Liver (tissue), 3 donors: ENCODE results near the gene TUBB2A.
"Not testable (repeated sequence)": the region's sequence is repeated elsewhere in the genome, so short reads cannot be mapped to it uniquely, and the experiment has no call there.

Experiments
- EGR1 ChIP-seq, 2 donors: IDR thresholded peaks; 2 replicates each; pipeline ENCODE4 v1.6.1; 2016 to 2018; ENCODE audit warnings: antibody characterized with exemption in 2 of 2, low read depth in 2 of 2
- FOXA1 ChIP-seq: IDR thresholded peaks from 2 replicates; pipeline ENCODE4 v1.6.1; 2016; ENCODE audit warnings: antibody characterized with exemption
- GABPA ChIP-seq, 2 donors: IDR thresholded peaks in 1 of 2; conservative IDR thresholded peaks in 1 of 2; 2 replicates each; pipeline ENCODE4 v1.6.1; 2016; ENCODE audit warnings: antibody characterized with exemption in 2 of 2, mild to moderate bottlenecking in 1 of 2, moderate library complexity in 1 of 2
- JUND ChIP-seq, 2 donors: IDR thresholded peaks; 2 replicates each; pipeline ENCODE4 v1.6.1; 2016; ENCODE audit warnings: antibody characterized with exemption in 2 of 2
- RAD21 ChIP-seq, 2 donors: IDR thresholded peaks; 2 replicates each; pipeline ENCODE4 v1.6.1; 2016; ENCODE audit warnings: antibody characterized with exemption in 2 of 2, mild to moderate bottlenecking in 2 of 2
- RXRA ChIP-seq, 2 donors: IDR thresholded peaks; 2 replicates each; pipeline ENCODE4 v1.6.1; 2017 to 2018; ENCODE audit warnings: antibody characterized with exemption in 2 of 2, mild to moderate bottlenecking in 1 of 2
- SP1 ChIP-seq: IDR thresholded peaks from 2 replicates; pipeline ENCODE4 v1.6.1; 2018; ENCODE audit warnings: antibody characterized with exemption, mild to moderate bottlenecking
- TAF1 ChIP-seq: conservative IDR thresholded peaks from 2 replicates; pipeline ENCODE4 v1.6.1; 2016; ENCODE audit warnings: antibody characterized with exemption, mild to moderate bottlenecking
- YY1 ChIP-seq: IDR thresholded peaks from 2 replicates; pipeline ENCODE4 v1.6.1; 2016; ENCODE audit warnings: antibody characterized with exemption, mild to moderate bottlenecking
- TF ChIP-seq, protein P1 (sequence below): fragments of 150-350 bp; IDR thresholded peaks from 2 replicates; pipeline ENCODE4 v1.5.1; 2017; ENCODE audit warnings: improper control_type of control experiment, low read depth, low read length; ENCODE audit not compliant: missing input control
- TF ChIP-seq, protein P2 (sequence below): IDR thresholded peaks from 2 replicates; pipeline ENCODE4 v1.6.1; 2016; ENCODE audit warnings: antibody characterized with exemption
- TF ChIP-seq, protein P3 (sequence below): IDR thresholded peaks from 2 replicates; pipeline ENCODE4 v1.6.1; 2016; ENCODE audit warnings: antibody characterized with exemption, mild to moderate bottlenecking
- TF ChIP-seq, protein P4 (sequence below): IDR thresholded peaks from 2 replicates; pipeline ENCODE4 v1.6.1; 2016; ENCODE audit warnings: antibody characterized with exemption
- donor health status: healthy.
- donor health status: healthy.

DNA sequence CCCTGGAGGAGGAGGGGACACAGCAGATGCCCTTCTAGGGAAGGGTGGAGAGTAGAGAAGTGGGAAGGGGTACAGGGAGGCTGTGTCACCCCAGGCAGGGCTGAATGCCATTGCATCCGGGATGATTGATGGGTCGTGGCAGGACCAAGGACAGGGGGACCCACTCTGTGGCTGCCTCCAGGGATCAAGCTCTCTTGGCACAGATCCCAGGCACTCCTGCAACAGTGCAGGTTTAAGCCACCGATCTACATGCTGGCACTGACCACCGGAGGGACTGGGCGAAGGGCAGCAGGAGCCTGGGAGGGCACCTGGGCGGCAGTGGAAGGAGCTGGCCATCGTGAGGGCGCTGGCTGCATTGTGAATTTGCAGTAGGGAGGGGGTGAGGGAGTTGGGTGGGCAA lies 22.6 kb upstream of the TUBB2A start:
- not testable (repeated sequence) for TF ChIP-seq RXRA (IDR thresholded peaks at IDR 0.05); RAD21 (IDR thresholded peaks at IDR 0.05); TAF1; YY1; JUND (IDR thresholded peaks at IDR 0.05); FOXA1; GABPA (IDR thresholded peaks at IDR 0.05 in 1 of 2, conservative IDR thresholded peaks at IDR 0.05 in 1 of 2); EGR1 (IDR thresholded peaks at IDR 0.05; ENCODE audit: low read depth in 2 of 2); SP1
- TF ChIP-seq, protein P1, sequence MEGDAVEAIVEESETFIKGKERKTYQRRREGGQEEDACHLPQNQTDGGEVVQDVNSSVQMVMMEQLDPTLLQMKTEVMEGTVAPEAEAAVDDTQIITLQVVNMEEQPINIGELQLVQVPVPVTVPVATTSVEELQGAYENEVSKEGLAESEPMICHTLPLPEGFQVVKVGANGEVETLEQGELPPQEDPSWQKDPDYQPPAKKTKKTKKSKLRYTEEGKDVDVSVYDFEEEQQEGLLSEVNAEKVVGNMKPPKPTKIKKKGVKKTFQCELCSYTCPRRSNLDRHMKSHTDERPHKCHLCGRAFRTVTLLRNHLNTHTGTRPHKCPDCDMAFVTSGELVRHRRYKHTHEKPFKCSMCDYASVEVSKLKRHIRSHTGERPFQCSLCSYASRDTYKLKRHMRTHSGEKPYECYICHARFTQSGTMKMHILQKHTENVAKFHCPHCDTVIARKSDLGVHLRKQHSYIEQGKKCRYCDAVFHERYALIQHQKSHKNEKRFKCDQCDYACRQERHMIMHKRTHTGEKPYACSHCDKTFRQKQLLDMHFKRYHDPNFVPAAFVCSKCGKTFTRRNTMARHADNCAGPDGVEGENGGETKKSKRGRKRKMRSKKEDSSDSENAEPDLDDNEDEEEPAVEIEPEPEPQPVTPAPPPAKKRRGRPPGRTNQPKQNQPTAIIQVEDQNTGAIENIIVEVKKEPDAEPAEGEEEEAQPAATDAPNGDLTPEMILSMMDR, result not testable (repeated sequence)
- TF ChIP-seq, protein P2, sequence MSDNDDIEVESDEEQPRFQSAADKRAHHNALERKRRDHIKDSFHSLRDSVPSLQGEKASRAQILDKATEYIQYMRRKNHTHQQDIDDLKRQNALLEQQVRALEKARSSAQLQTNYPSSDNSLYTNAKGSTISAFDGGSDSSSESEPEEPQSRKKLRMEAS, result not testable (repeated sequence)
- TF ChIP-seq, protein P3, sequence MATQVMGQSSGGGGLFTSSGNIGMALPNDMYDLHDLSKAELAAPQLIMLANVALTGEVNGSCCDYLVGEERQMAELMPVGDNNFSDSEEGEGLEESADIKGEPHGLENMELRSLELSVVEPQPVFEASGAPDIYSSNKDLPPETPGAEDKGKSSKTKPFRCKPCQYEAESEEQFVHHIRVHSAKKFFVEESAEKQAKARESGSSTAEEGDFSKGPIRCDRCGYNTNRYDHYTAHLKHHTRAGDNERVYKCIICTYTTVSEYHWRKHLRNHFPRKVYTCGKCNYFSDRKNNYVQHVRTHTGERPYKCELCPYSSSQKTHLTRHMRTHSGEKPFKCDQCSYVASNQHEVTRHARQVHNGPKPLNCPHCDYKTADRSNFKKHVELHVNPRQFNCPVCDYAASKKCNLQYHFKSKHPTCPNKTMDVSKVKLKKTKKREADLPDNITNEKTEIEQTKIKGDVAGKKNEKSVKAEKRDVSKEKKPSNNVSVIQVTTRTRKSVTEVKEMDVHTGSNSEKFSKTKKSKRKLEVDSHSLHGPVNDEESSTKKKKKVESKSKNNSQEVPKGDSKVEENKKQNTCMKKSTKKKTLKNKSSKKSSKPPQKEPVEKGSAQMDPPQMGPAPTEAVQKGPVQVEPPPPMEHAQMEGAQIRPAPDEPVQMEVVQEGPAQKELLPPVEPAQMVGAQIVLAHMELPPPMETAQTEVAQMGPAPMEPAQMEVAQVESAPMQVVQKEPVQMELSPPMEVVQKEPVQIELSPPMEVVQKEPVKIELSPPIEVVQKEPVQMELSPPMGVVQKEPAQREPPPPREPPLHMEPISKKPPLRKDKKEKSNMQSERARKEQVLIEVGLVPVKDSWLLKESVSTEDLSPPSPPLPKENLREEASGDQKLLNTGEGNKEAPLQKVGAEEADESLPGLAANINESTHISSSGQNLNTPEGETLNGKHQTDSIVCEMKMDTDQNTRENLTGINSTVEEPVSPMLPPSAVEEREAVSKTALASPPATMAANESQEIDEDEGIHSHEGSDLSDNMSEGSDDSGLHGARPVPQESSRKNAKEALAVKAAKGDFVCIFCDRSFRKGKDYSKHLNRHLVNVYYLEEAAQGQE, result not testable (repeated sequence)
- TF ChIP-seq, protein P4, sequence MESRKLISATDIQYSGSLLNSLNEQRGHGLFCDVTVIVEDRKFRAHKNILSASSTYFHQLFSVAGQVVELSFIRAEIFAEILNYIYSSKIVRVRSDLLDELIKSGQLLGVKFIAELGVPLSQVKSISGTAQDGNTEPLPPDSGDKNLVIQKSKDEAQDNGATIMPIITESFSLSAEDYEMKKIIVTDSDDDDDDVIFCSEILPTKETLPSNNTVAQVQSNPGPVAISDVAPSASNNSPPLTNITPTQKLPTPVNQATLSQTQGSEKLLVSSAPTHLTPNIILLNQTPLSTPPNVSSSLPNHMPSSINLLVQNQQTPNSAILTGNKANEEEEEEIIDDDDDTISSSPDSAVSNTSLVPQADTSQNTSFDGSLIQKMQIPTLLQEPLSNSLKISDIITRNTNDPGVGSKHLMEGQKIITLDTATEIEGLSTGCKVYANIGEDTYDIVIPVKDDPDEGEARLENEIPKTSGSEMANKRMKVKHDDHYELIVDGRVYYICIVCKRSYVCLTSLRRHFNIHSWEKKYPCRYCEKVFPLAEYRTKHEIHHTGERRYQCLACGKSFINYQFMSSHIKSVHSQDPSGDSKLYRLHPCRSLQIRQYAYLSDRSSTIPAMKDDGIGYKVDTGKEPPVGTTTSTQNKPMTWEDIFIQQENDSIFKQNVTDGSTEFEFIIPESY, result not testable (repeated sequence)
